HG03342 (cell line): Measurements from ENCODE around the gene OR4Q2.
"Not testable (repeated sequence)": the region's sequence is repeated elsewhere in the genome, so short reads cannot be mapped to it uniquely, and the experiment has no call there.

Experiments used
- ATAC-seq: cut with Tn5 transposase; IDR thresholded peaks from one replicate; pipeline ENCODE4 v1.9.1; 2021; ENCODE audit warnings: mild to moderate bottlenecking, moderate library complexity; ENCODE audit not compliant: unreplicated experiment

OR4Q2 gene

GRCh38 chr14:20001863-20002262, at the start of gene OR4Q2:
TSS of gene OR4Q2 (plus strand) at chr14:20002163.
- ATAC-seq, result no peak

DNA sequence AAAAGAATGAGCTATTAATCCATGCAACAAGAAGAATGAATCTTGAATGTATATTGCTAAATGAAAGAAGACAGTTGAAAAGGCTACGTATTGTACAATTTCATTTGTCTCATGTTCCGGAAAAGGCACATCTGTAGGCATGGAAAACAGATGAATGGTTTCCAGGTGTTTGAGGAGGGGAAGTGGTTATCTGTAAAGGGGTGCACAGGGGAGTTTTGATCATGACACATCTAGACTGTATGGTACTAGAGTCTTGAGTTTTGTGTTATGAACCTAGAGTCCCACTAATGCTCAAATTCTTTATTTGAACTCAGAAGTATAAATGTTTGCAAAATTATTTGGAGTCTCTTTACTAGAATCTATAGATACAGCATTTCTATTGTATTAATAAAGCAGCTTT, 32.2 kb upstream of the OR4Q2 start:
- ATAC-seq, result not testable (repeated sequence)

GRCh38 chr14:19974844-19975243, 27.1 kb upstream of the OR4Q2 start:
- no peak for ATAC-seq

DNA sequence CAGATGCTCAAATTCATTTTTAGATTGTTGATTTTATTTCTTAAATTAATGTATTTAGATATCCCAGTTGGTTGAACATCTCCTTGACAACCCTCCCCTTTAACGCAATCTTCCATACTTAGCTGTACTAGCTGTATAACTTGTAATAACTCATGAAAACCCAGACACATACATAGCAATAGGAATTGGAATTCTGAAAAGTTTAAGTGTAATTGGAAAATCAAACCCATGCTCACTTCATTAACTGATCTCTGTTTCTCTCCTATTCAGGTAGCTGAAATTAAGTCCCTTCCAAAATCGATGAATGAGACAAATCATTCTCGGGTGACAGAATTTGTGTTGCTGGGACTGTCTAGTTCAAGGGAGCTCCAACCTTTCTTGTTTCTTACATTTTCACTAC, 26.7 kb upstream of the OR4Q2 start, which contains the start of gene OR4K15:
Gene OR4K15 (plus strand): TSS at position 301 of the 400 bp plus-strand sequence. CDS start 0 bp downstream, at position 301.
- no peak for ATAC-seq

- ATAC-seq, result no peak
These were observed 8.5 kb upstream of the OR4Q2 start for GRCh38 chr14:19993438-19993837.

DNA sequence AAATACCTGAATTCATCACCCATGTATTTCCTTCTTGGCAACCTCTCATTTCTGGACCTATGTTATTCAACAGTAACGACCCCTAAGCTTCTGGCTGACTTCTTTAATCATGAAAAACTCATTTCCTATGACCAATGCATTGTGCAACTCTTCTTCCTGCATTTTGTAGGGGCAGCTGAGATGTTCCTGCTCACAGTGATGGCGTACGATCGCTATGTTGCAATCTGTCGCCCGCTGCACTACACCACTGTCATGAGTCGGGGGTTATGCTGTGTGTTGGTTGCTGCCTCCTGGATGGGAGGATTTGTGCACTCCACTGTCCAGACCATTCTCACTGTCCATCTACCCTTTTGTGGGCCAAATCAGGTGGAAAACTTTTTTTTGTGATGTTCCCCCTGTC, 356 bp downstream of the OR4Q2 start:
- no peak for ATAC-seq

DNA sequence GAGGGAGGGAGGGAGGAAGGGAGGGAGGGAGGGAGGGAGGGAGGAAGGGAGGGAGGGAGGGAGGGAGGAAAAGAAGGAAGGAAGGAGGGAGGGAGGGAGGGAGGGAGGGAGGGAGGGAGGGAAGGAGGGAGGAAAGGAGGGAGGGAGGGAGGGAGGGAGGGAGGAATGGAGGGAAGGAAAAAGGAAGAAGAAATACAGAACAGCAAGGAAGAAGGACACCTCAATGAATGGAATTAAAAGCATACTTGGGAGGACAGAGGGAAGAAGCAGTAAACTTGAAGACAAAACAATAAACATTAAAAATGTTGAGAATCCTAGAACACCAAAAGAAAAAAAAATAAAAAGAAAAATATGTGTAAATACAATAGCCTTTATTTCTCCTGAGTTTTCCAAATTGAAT, 6.2 kb downstream of the OR4Q2 start:
- no peak for ATAC-seq

- ATAC-seq, result no peak
These were observed 17.4 kb downstream of the OR4Q2 start, which contains the start of gene OR4K14 for GRCh38 chr14:20019257-20019865. TSS of gene OR4K14 (minus strand) at chr14:20019307. CDS start at chr14:20015193, 4,114 bp downstream.

GRCh38 chr14:20031058-20031457, 29.1 kb downstream of the OR4Q2 start:
- ATAC-seq, result no peak

- no peak for ATAC-seq
These were observed 33.5 kb downstream of the OR4Q2 start for GRCh38 chr14:20035449-20035848.

GRCh38 chr14:20035938-20036337, 34.0 kb downstream of the OR4Q2 start, which contains the start of gene OR4K13:
TSS of gene OR4K13 (minus strand) at chr14:20036038. CDS start at chr14:20034758, 1,280 bp downstream.
- no peak for ATAC-seq

DNA sequence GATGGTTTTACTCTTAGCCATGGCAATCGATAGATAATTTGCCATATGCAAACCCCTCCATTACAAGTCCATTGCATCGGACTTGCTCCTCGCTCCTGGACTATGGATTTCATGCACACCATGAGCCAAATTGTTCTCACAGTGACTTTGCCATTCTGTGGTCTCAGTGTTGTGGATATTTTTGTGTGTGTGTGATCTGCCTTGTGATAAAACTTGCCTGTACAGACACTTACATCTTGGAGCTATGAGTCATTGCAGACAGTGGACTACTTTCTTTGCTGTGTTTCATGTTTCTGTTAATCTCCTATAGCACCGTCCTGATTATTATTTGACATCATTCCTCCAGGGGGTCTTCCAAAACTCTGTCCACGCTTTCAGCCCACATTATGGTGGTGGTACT, 42.3 kb downstream of the OR4Q2 start:
- ATAC-seq, result no peak

GRCh38 chr14:20048202-20048601, 46.2 kb downstream of the OR4Q2 start:
- ATAC-seq, result no peak
